ENCODE measurements around the gene APOL2.

DNA sequence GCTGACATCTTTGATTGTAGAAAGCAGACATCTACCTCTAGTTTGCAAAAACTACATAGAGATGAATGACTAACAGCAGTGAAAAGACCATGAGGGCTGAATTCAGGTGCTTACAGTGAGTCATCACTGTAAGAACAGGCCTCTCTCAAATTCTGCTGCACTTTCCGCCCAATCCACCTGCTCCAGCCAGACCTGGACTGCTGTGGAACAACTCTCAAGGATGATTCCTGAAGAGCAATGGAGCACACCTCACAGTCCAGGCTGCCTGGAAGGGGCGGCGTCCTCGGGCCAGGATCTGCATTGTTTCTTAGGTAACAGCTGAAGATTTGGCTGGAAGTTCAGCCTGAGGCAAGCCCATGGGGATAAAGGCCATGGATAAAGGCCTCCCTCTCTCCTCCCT is 15.1 kb downstream of the APOL2 start:
- TF ChIP-seq, protein P1, sequence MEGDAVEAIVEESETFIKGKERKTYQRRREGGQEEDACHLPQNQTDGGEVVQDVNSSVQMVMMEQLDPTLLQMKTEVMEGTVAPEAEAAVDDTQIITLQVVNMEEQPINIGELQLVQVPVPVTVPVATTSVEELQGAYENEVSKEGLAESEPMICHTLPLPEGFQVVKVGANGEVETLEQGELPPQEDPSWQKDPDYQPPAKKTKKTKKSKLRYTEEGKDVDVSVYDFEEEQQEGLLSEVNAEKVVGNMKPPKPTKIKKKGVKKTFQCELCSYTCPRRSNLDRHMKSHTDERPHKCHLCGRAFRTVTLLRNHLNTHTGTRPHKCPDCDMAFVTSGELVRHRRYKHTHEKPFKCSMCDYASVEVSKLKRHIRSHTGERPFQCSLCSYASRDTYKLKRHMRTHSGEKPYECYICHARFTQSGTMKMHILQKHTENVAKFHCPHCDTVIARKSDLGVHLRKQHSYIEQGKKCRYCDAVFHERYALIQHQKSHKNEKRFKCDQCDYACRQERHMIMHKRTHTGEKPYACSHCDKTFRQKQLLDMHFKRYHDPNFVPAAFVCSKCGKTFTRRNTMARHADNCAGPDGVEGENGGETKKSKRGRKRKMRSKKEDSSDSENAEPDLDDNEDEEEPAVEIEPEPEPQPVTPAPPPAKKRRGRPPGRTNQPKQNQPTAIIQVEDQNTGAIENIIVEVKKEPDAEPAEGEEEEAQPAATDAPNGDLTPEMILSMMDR (conservative IDR thresholded peaks at IDR 0.05 in 1 of 2, IDR thresholded peaks at IDR 0.05 in 1 of 2; ENCODE audit: extremely low read depth in 1 of 2, insufficient read depth in 1 of 2, low read depth in 1 of 2, low read length in 2 of 2) = no peak
- TF ChIP-seq EZH2 (IDR thresholded peaks at IDR 0.05; ENCODE audit: borderline replicate concordance, low read length) = no peak

Data from mammary epithelial cell (primary cell).